Loucy (cell line): ENCODE data around the gene CYBRD1.

Source experiments
- CTCF ChIP-seq: fragments of 200-600 bp; sonication (generic); conservative IDR thresholded peaks from 2 replicates; pipeline ENCODE4 v1.5.1; 2014; ENCODE audit warnings: mild to moderate bottlenecking, antibody characterized with exemption, low read length
- EZH2phosphoT487 ChIP-seq: fragments of 200-600 bp; IDR thresholded peaks from 2 replicates; pipeline ENCODE4 v1.6.1; 2018; ENCODE audit warnings: antibody characterized with exemption, mild to moderate bottlenecking, moderate library complexity, borderline replicate concordance

GRCh38 chr2:171592036-171592555, 69.8 kb downstream of the CYBRD1 start:
- TF ChIP-seq CTCF (no peak), EZH2phosphoT487 (no peak)
